ENCODE measurements around the gene GINM1. TPM values are rescaled to one million over a fixed set of nuclear protein-coding genes. Genes with fewer than 3 reads are reported as not detected.

The GINM1 gene
- total RNA-seq, 2 donors from 2014 or later, result 43.6 to 44.7 TPM

- WGBS, result under 1% methylated on average over 38 of the region's 81 CpGs
- no peaks in the 10 kb centered on the region for H3K9me3 ChIP-seq
- H3K4me3 ChIP-seq, result peak overlapping the region; percentile 79 to 94
- TF ChIP-seq POLR2AphosphoS5 (IDR thresholded peaks at IDR 0.05) (no peak), POLR2A (IDR thresholded peaks at IDR 0.05) (peak; percentile 75), CTCF (IDR thresholded peaks at IDR 0.05) (no peak)
- no peaks in the 10 kb centered on the region for H3K4me1 ChIP-seq (replicated peaks)
- H3K36me3 ChIP-seq, result no peaks in the 10 kb centered on the region
- H3K27me3 ChIP-seq (replicated peaks; ENCODE audit: insufficient read depth), result no peaks in the 10 kb centered on the region
- peak; percentile 48 for DNase-seq (ENCODE audit: low spot score)
- intact Hi-C loops (cut with DNase I), result loop anchor here (10.0 kb wide), 4 partner anchors 78 to 358 kb away; partner anchors contain the start of genes KATNA1, LATS1, LRP11 and RAET1G
- peak overlapping the region; percentile 88 to 92 for H3K27ac ChIP-seq
Measured at GRCh38 chr6:149566410-149567193, 427 bp downstream of the GINM1 start.

GRCh38 chr6:149567194-149567586 lies 1.0 kb downstream of the GINM1 start:
- TF ChIP-seq POLR2A (IDR thresholded peaks at IDR 0.05) (no peak), POLR2AphosphoS5 (IDR thresholded peaks at IDR 0.05) (no peak), CTCF (IDR thresholded peaks at IDR 0.05) (no peak)
- no peaks in the 10 kb centered on the region for H3K9me3 ChIP-seq
- intact Hi-C loops (cut with DNase I), result loop anchor here (10.0 kb wide), 4 partner anchors 78 to 358 kb away; partner anchors contain the start of genes KATNA1, LATS1, LRP11 and RAET1G
- no peaks in the 10 kb centered on the region for H3K4me1 ChIP-seq (replicated peaks)
- H3K4me3 ChIP-seq, result peak overlapping the region; percentile 79 to 94
- no peak for DNase-seq (ENCODE audit: low spot score)
- no peaks in the 10 kb centered on the region for H3K36me3 ChIP-seq
- H3K27ac ChIP-seq, result peak overlapping the region in 1 of 2 donors; percentile 92
- whole genome bisulfite sequencing, result 34% methylated on average over 12 of the region's 12 CpGs
- no peaks in the 10 kb centered on the region for H3K27me3 ChIP-seq (replicated peaks; ENCODE audit: insufficient read depth)

GRCh38 chr6:149567945-149568585 lies 1.9 kb downstream of the GINM1 start:
- TF ChIP-seq POLR2AphosphoS5 (IDR thresholded peaks at IDR 0.05) (no peak), POLR2A (IDR thresholded peaks at IDR 0.05) (no peak), CTCF (IDR thresholded peaks at IDR 0.05) (no peak)
- WGBS, result 88% methylated on average over 7 of the region's 7 CpGs
- no peaks in the 10 kb centered on the region for H3K27me3 ChIP-seq (replicated peaks; ENCODE audit: insufficient read depth)
- no peak for DNase-seq (ENCODE audit: low spot score)
- no peak overlapping the region for H3K4me3 ChIP-seq
- no peaks in the 10 kb centered on the region for H3K9me3 ChIP-seq
- no peaks in the 10 kb centered on the region for H3K4me1 ChIP-seq (replicated peaks)
- intact Hi-C loops (cut with DNase I), result loop anchor here (10.0 kb wide), 4 partner anchors 77 to 357 kb away; partner anchors contain the start of genes KATNA1, LATS1, LRP11 and RAET1G
- H3K27ac ChIP-seq, result no peak overlapping the region
- no peaks in the 10 kb centered on the region for H3K36me3 ChIP-seq

GRCh38 chr6:149580880-149581279 lies 14.7 kb downstream of the GINM1 start:
- no peak for DNase-seq (ENCODE audit: low spot score)
- no peak overlapping the region for H3K4me3 ChIP-seq
- H3K36me3 ChIP-seq, result peaks cover 0 to 6% of the 10 kb centered on the region in 2 donors
- no peak overlapping the region for H3K27ac ChIP-seq
- intact Hi-C loops (cut with DNase I), result no loop called here
- H3K4me1 ChIP-seq (replicated peaks), result no peaks in the 10 kb centered on the region
- no peaks in the 10 kb centered on the region for H3K27me3 ChIP-seq (replicated peaks; ENCODE audit: insufficient read depth)
- no peaks in the 10 kb centered on the region for H3K9me3 ChIP-seq
- no peak for TF ChIP-seq CTCF (IDR thresholded peaks at IDR 0.05)
- no peak for TF ChIP-seq POLR2A (IDR thresholded peaks at IDR 0.05)
- no peak for TF ChIP-seq POLR2AphosphoS5 (IDR thresholded peaks at IDR 0.05)
- WGBS, result 98% methylated on average over 5 of the region's 5 CpGs
